Measurements from ENCODE around the gene MUC5AC. TPM values are rescaled to one million over a fixed set of nuclear protein-coding genes. Genes with fewer than 3 reads are reported as not detected.

The MUC5AC gene
- total and polyA plus RNA-seq, 2 donors = not detected

DNA sequence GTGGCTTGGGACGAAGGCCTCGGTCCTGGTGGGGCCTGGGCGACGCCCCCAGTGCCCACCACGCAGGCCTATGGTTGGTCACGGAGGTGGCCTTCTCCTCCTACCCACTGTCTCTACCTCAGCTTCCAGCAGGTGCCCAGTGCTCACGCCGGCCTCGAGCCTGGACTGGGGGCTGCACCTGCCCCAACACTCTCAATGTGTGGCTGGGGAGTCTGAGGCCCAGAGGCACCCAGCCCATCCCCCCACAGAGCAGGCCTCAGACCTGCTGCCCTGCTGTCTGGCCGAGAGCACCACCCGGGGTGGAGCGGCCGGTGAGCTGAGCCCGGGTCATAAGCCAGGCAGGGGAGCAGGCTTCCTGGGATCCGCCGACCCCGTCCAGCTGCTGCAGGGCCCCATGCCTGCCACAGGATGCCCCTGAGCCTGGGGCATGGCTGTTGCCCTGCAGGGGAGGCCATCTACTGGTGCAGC lies 28.6 kb upstream of the MUC5AC start:
- no peaks in the 10 kb centered on the region for H3K36me3 ChIP-seq (ENCODE audit: insufficient read depth)
- H3K27ac ChIP-seq (ENCODE audit: low read depth) = no peak overlapping the region
- WGBS = 70% methylated on average over 17 of the region's 17 CpGs
- no peaks in the 10 kb centered on the region for H3K4me1 ChIP-seq (ENCODE audit: insufficient read depth)
- H3K4me3 ChIP-seq (ENCODE audit: low read depth, low read length) = no peak overlapping the region
- DNase-seq (ENCODE audit: extremely low spot score) = no peak

DNA sequence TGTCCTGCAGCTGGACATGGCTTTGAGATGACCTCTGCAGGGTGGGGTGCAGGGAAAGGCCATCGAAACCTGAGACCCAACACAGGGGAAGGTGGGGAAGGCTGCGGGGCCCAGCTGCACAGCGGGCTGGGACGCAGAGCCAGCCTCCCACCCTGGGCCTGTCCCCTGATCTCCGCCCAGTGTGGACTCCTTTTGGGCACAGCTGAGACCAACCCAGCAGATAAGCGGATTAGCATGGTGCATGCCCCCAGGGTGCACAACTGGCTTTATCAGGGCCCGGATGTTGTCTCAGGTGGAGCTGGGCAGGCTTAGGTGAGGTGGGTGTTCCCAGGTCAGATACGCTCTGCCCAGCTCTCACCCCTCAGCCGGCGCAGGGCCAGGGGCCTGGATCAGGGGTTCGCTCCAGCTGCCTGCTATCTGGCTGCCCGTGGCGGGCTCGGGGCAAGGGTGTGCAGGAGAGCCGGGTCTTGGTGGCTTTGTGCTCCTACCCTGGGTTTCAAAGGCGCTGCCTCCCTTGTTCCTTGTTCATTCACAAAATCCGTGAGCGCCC lies 28.1 kb upstream of the MUC5AC start:
- no peak overlapping the region for H3K4me3 ChIP-seq (ENCODE audit: low read depth, low read length)
- no peaks in the 10 kb centered on the region for H3K4me1 ChIP-seq (ENCODE audit: insufficient read depth)
- H3K36me3 ChIP-seq (ENCODE audit: insufficient read depth) = no peaks in the 10 kb centered on the region
- no peak overlapping the region for H3K27ac ChIP-seq (ENCODE audit: low read depth)
- DNase-seq (ENCODE audit: extremely low spot score) = no peak
- 78% methylated on average over 18 of the region's 18 CpGs for WGBS

DNA sequence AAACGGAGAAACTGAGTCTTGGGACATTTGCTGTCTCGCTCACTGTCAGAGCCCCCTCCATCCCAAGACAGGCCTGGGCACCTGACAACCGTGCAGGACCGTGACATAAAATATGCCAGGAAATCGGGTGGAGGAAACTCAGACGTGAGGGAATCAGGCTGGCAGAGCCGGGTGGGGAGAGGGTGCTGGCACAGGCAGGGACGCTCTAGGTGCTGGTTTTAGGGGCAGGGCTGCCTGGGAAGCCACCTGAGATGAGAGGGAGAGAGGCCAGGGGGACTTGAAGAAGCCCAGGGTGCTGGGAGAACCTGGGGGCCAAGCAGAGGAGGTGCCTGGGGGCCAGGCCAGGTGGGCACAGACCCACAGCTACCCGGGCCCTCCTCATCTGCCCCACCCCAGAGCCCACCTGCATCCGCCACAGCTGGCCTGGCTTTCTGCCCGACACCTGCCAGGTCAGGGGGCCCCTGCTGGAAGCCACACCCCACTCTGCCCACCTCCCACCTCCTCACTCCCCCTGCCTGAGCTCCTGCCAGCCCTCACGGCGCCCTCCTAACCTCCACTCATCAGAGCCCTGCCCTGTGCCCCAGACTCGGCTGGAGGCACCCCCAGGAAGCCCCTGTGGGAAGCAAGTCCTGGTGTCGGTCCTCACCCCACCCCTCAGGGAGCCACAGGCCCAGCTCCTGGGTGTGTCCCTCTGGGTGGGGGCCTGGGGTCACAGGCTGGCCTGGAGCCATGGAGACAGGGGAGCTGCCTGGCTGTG lies 27.3 kb upstream of the MUC5AC start:
- Histone ChIP-seq H3K36me3 (ENCODE audit: insufficient read depth) (no peaks in the 10 kb centered on the region), H3K27ac (ENCODE audit: low read depth) (no peak overlapping the region), H3K4me3 (ENCODE audit: low read depth, low read length) (no peak overlapping the region), H3K4me1 (ENCODE audit: insufficient read depth) (no peaks in the 10 kb centered on the region)
- 62% methylated on average over 15 of the region's 15 CpGs for WGBS
- no peak for DNase-seq (ENCODE audit: extremely low spot score)

DNA sequence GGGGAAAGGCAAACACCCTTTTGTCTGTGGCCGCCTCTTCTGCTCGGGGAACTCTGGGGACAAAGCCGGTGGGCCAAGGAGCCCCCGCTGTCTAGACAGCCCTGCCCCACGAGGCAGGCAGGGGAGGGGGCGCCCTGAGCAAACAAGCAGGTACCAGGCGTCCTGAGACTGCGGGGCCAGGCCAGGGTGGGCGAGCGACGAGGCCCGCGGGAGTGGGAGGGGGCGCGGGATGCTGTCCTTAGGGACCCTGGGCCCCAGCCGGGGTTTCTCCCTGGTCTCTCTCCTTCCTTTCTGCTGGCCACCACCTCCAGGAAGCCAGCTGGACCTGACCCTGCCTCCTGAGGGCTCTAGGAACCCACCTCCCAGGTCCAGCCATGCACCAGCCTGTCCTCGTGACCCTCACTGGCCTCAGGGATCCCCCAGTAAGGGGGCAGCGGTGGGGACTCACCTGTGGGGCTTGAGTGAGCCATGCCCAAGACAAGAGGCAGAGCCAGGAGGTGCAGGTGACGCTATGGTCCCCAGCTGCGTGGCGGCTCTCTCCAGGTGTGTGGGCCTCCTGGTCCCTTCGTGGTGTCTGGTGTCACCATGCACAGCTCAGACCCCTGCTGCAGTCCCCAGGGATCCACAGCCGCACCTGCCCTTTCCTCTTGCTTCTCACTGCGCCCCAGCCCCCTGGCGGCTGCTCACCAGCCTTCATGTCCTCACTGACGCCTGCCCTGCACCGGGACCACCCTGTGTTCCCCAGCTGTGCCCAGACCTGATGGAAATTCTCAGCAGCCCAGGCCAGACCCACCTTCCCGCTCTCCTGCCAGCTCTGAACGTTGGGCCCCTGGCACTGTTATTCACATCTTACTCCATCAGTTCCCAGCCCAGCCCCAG lies 26.5 kb upstream of the MUC5AC start:
- DNase-seq (ENCODE audit: extremely low spot score) = no peak
- no peak overlapping the region for H3K4me3 ChIP-seq (ENCODE audit: low read depth, low read length)
- H3K27ac ChIP-seq (ENCODE audit: low read depth) = no peak overlapping the region
- H3K4me1 ChIP-seq (ENCODE audit: insufficient read depth) = no peaks in the 10 kb centered on the region
- no peaks in the 10 kb centered on the region for H3K36me3 ChIP-seq (ENCODE audit: insufficient read depth)
- WGBS = 74% methylated on average over 29 of the region's 29 CpGs

DNA sequence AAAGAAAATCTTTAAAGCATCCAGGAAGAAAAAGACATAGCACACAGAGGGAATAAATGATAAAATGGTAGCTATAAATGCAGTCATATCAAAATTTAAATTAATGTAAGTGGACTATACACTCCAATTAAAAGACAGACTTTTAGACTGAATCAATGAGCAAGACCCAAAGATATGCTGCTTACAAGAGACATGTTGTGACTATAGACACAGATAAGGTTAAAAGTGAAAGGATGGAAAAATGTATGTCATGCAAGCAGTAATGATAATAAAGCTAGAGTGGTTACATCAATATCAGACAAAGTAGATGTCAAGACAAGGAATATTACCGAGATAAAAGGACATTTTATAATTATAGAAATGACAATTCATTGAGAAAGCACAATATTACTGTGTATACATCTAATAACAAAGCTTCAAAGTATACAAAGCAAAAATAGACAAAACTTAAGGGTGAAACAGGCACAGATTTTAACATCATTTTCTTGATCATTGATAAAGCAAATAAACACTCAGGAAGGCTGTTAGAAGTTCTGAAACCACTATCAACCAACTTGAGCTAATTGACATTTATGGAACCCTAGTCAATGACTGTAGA lies 22.8 kb upstream of the MUC5AC start:
- Histone ChIP-seq H3K4me3 (ENCODE audit: low read depth, low read length) (no peak overlapping the region), H3K36me3 (ENCODE audit: insufficient read depth) (no peaks in the 10 kb centered on the region), H3K27ac (ENCODE audit: low read depth) (no peak overlapping the region), H3K4me1 (ENCODE audit: insufficient read depth) (no peaks in the 10 kb centered on the region)
- WGBS = 66% methylated on average over 1 of the region's 1 CpG
- no peak for DNase-seq (ENCODE audit: extremely low spot score)

DNA sequence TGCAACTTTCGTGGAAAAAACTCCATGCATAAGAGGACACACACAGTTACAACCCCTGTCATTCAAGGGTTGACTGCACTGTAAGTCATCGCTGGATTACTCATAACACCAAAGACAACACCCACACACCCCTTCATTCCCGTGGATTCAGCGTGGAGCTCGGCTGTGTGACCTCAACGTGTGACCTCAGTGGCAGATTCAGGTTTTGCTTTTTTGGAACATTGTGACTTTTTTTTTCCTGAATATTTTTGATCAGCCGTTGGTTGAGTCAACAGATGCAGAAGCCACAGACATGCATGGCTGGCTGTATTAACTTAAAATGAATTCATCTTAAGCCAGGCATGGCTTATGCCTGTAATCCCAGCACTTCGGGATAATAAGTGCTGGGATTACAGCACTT lies 19.7 kb upstream of the MUC5AC start:
- WGBS = 71% methylated on average over 8 of the region's 8 CpGs
- H3K4me1 ChIP-seq (ENCODE audit: insufficient read depth) = no peaks in the 10 kb centered on the region
- DNase-seq (ENCODE audit: extremely low spot score) = no peak
- no peak overlapping the region for H3K4me3 ChIP-seq (ENCODE audit: low read depth, low read length)
- H3K27ac ChIP-seq (ENCODE audit: low read depth) = no peak overlapping the region
- no peaks in the 10 kb centered on the region for H3K36me3 ChIP-seq (ENCODE audit: insufficient read depth)

DNA sequence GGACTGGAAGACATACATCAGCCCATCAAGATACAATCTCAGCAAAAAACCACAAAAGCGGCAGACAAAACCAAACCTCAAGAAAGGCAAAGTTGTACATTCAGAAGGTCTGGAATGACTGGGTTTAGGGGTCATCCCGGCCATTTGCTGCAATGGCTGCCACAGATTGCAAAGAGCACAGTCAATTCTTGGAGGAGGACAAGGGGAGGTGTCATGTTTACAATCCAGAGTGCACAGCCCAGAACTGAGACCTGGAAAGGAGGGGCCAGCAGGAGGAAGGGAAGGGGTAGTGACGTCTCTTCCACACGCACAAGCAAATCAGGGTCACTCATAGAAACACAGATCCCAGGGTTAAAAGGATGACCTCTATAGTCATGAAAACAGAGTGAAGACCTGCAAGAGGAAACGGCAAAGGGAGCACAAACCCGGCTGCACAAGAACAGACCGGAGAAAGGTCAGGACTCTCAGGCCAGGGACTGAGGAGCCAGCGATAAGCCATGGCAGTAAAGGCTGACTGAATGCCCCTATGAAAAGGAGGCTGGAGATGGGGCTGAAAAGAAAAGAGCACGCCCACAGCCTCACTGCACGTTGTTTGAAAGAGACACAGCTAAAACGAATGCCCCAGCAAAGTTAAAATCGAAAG lies 18.2 kb upstream of the MUC5AC start:
- WGBS = 43% methylated on average over 12 of the region's 12 CpGs
- no peak for DNase-seq (ENCODE audit: extremely low spot score)
- Histone ChIP-seq H3K4me3 (ENCODE audit: low read depth, low read length) (no peak overlapping the region), H3K36me3 (ENCODE audit: insufficient read depth) (no peaks in the 10 kb centered on the region), H3K27ac (ENCODE audit: low read depth) (no peak overlapping the region), H3K4me1 (ENCODE audit: insufficient read depth) (no peaks in the 10 kb centered on the region)

DNA sequence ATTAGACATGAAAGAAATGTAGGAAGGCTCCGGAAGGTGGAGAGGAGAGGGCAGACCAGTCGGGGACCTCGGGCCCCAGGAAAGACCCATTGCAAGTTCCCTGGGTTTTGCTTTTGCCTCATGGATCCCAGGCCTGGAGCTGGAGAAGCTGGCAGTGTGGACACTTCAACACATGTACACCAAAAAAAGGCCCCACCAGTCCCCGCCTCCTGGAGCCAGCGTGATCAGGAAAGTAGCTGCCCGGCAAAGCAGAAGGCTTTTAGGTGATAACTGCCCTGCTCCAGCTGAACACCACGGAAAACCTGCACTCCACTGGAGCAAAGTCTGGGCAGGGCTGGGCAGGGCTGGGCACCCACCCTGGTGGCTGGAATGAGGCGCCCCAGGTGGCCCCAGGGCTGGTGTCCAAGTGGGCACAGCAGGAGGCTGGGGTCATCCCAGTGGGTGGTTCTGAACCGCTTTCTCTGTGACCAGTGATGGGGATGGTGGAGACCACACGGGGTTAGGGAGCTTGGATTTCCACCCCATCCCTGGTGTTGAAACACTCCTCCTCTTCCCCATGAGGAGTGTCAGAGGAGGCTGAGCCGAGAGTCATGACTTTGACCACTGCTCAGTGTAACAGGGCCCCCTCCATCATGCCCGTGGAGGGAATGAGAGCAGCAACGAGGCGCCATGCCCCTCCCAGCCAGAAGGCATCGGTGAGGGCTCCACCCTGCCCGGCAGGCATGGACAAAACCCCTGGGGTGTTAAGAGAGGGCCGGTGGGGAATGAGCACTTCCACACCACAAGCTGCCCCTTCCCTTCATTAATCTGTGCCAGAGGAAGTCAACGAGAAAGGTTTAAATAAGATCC lies 16.9 kb upstream of the MUC5AC start:
- no peak overlapping the region for H3K4me3 ChIP-seq (ENCODE audit: low read depth, low read length)
- 82% methylated on average over 18 of the region's 18 CpGs for WGBS
- H3K36me3 ChIP-seq (ENCODE audit: insufficient read depth) = no peaks in the 10 kb centered on the region
- H3K27ac ChIP-seq (ENCODE audit: low read depth) = no peak overlapping the region
- H3K4me1 ChIP-seq (ENCODE audit: insufficient read depth) = no peaks in the 10 kb centered on the region
- DNase-seq (ENCODE audit: extremely low spot score) = no peak

DNA sequence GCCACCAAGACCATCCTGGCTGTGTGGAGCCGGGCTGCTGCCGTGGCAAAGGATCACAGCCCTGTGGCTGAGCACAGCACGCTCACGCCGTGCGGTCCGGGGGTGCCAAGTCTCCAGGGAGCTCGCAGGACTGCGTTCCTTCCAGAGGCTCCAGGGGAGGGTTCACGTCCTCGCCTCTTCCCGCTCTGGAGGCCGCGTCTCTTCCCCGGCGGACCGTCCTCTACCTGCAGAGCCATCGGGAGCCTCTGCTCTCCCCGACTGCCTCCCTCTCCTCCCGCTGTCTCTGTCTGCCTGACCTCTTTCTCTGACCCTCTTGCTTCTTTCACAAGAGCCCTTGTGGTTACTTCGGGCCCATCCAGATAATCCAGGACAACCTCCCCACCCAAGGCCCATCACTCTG lies 11.4 kb upstream of the MUC5AC start:
- 89% methylated on average over 21 of the region's 21 CpGs for WGBS
- DNase-seq (ENCODE audit: extremely low spot score) = no peak
- no peak overlapping the region for H3K4me3 ChIP-seq (ENCODE audit: low read depth, low read length)
- H3K36me3 ChIP-seq (ENCODE audit: insufficient read depth) = no peaks in the 10 kb centered on the region
- no peaks in the 10 kb centered on the region for H3K4me1 ChIP-seq (ENCODE audit: insufficient read depth)
- no peak overlapping the region for H3K27ac ChIP-seq (ENCODE audit: low read depth)

DNA sequence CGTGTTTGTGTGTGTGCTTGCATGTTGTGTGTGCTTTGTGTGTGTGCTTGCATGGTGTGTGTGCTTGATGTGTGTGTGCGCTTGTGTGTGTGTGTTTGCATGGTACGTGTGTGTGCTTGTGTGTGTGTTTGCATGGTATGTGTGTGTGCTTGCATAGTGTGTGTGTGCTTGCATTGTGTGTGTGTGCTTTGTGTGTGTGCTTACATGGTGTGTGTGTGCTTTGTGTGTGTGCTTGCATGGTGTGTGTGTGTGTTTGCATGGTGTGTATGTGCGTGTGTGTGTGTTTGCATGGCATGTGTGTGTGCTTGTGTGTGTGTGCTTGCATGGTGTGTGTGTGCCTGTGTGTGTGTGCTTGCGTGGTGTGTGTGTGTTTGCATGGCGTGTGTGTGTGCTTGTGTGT lies 10.0 kb upstream of the MUC5AC start:
- H3K36me3 ChIP-seq (ENCODE audit: insufficient read depth) = no peaks in the 10 kb centered on the region
- H3K27ac ChIP-seq (ENCODE audit: low read depth) = no peak overlapping the region
- no peaks in the 10 kb centered on the region for H3K4me1 ChIP-seq (ENCODE audit: insufficient read depth)
- no peak for DNase-seq (ENCODE audit: extremely low spot score)
- H3K4me3 ChIP-seq (ENCODE audit: low read depth, low read length) = no peak overlapping the region
- 96% methylated on average over 6 of the region's 6 CpGs for WGBS

DNA sequence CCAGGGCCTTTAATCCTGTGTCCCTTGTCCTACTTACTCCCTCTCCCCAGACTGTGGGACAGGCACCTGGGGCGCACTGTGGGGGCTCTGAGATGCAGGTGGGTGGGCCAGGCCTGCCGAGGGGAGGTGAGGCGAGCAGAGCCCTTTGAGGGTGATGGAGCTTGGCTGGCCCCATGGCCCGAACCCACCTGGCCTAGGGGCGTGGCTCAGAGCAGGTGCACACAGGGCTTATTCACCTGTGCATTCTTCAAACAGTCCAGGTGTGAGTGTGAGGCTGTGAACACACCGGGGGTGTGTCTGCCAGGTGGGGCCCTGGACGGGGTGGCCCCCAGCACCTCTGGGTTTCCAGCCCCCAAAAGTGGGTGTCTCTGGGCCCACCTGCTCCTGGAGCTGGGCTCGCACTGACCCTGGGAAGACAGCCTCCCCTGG lies 9.0 kb upstream of the MUC5AC start:
- no peaks in the 10 kb centered on the region for H3K36me3 ChIP-seq (ENCODE audit: insufficient read depth)
- no peak overlapping the region for H3K27ac ChIP-seq (ENCODE audit: low read depth)
- H3K4me1 ChIP-seq (ENCODE audit: insufficient read depth) = no peaks in the 10 kb centered on the region
- H3K4me3 ChIP-seq (ENCODE audit: low read depth, low read length) = no peak overlapping the region
- DNase-seq (ENCODE audit: extremely low spot score) = no peak
- WGBS = 86% methylated on average over 8 of the region's 8 CpGs

DNA sequence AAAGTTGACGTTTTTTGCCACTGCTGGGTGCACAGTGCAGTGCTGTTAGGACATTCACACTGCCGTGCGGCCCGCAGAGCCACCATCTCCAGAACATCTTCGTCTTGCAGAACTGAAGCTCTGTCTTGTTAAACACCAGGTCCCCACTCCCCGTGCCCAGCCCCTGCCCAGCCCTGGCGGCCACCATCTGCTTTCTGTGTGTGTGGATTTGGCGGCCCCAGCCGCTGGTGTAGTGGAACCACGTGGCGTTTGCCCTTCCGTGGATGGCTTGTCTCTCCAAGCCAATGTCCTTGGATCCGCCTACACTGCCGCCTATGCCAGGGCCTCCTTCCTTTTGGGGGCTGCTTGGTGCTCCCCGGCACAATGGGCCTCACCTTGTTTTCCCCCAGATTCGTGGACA lies 8.2 kb upstream of the MUC5AC start:
- 87% methylated on average over 16 of the region's 16 CpGs for WGBS
- Histone ChIP-seq H3K27ac (ENCODE audit: low read depth) (no peak overlapping the region), H3K36me3 (ENCODE audit: insufficient read depth) (no peaks in the 10 kb centered on the region), H3K4me1 (ENCODE audit: insufficient read depth) (no peaks in the 10 kb centered on the region), H3K4me3 (ENCODE audit: low read depth, low read length) (no peak overlapping the region)
- DNase-seq (ENCODE audit: extremely low spot score) = no peak

Measured in urinary bladder (tissue), 4 donors.